HG02938 (cell line): Measurements from ENCODE around the gene SERP2.

ENCODE experiments used
- ATAC-seq: cut with Tn5 transposase; IDR thresholded peaks from one replicate; pipeline ENCODE4 v1.9.1; 2021; ENCODE audit warnings: mild to moderate bottlenecking, moderate library complexity; ENCODE audit not compliant: unreplicated experiment

Gene SERP2

GRCh38 chr13:44386913-44387556 is 13.4 kb downstream of the SERP2 start:
- ATAC-seq, result no peak

GRCh38 chr13:44388427-44389059 is 14.9 kb downstream of the SERP2 start:
- ATAC-seq, result no peak

GRCh38 chr13:44389060-44389666 is 15.5 kb downstream of the SERP2 start:
- ATAC-seq, result no peak

- ATAC-seq, result no peak
These were observed 16.3 kb downstream of the SERP2 start for GRCh38 chr13:44389876-44390275.

- no peak for ATAC-seq
These were observed 19.8 kb downstream of the SERP2 start for GRCh38 chr13:44393391-44393790.

- no peak for ATAC-seq
These were observed 21.0 kb downstream of the SERP2 start for GRCh38 chr13:44394658-44395057.

GRCh38 chr13:44395976-44396694 is 22.5 kb downstream of the SERP2 start:
- no peak for ATAC-seq

- ATAC-seq, result no peak
These were observed 23.3 kb downstream of the SERP2 start for GRCh38 chr13:44396701-44397580.

- ATAC-seq, result no peak
These were observed 24.2 kb downstream of the SERP2 start for GRCh38 chr13:44397766-44398223.

- ATAC-seq, result no peak
These were observed 25.0 kb downstream of the SERP2 start for GRCh38 chr13:44398606-44399005.

GRCh38 chr13:44399074-44399473 is 25.4 kb downstream of the SERP2 start:
- no peak for ATAC-seq

- no peak for ATAC-seq
These were observed 27.1 kb downstream of the SERP2 start for GRCh38 chr13:44400736-44401135.

- no peak for ATAC-seq
These were observed 28.0 kb downstream of the SERP2 start for GRCh38 chr13:44401577-44401976.

GRCh38 chr13:44402899-44403445 is 29.3 kb downstream of the SERP2 start:
- no peak for ATAC-seq

GRCh38 chr13:44403461-44404056 is 29.9 kb downstream of the SERP2 start:
- no peak for ATAC-seq

GRCh38 chr13:44404261-44405132 is 30.9 kb downstream of the SERP2 start:
- ATAC-seq, result no peak

- no peak for ATAC-seq
These were observed 33.0 kb downstream of the SERP2 start for GRCh38 chr13:44406617-44407016.

- no peak for ATAC-seq
These were observed 33.8 kb downstream of the SERP2 start for GRCh38 chr13:44407379-44407778.

GRCh38 chr13:44407891-44408290 is 34.3 kb downstream of the SERP2 start:
- no peak for ATAC-seq
